ENCODE measurements around the gene GPX8. TPM values are rescaled to one million over a fixed set of nuclear protein-coding genes. Genes with fewer than 3 reads are reported as not detected.

The GPX8 gene
- total RNA-seq, 4 donors from 2014 or later: 10.6 to 117 (median 41.9) TPM

DNA sequence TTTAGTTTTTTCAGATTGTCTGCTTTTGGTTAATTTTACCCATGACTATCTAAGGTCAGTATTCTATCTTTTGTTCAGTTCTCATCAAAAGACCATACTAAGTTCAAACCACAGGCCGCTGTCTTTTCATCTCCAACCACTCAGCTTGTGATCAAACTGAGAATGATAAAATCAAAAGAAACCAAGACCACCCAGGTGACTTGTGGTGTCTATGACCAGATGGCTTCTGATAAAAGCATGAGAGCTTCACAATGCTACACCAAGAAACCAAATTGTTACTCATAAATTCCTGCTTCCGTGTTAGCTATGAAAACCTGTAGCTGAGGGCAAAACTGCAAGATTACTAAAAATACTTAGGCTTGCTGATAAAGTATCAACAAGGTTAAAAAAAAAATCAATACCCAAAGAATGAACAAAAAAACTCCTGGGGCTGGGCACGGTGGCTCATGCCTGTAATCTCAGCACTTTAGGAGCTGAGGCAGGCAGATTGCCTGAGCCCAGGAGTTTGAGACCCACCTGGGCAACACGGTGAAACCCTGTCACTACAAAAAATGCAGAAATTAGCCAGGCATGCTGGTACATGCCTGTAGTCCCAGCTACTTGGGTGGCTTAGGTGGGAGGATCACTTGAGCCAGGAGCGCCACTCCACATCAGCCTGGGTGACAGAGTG, 25.8 kb upstream of the GPX8 start:
- H3K27me3 ChIP-seq: no peaks in the 10 kb centered on the region
- no peak overlapping the region for H3K4me3 ChIP-seq
- intact Hi-C loops (cut with DNase I; ENCODE audit: low total_unique reads): no loop called here
- H3K36me3 ChIP-seq: no peaks in the 10 kb centered on the region
- H3K4me1 ChIP-seq: no peaks in the 10 kb centered on the region
- no peak for TF ChIP-seq POLR2A (IDR thresholded peaks at IDR 0.05)
- TF ChIP-seq CTCF (IDR thresholded peaks at IDR 0.05): no peak
- DNase-seq: no peak
- no peaks in the 10 kb centered on the region for H3K9me3 ChIP-seq
- H3K27ac ChIP-seq: no peak overlapping the region

GRCh38 chr5:55136521-55136920, 23.4 kb upstream of the GPX8 start:
- Histone ChIP-seq H3K36me3 (no peaks in the 10 kb centered on the region), H3K4me1 (no peaks in the 10 kb centered on the region), H3K4me3 (no peak overlapping the region), H3K9me3 (no peaks in the 10 kb centered on the region), H3K27ac (no peak overlapping the region), H3K27me3 (no peaks in the 10 kb centered on the region)
- TF ChIP-seq POLR2A (IDR thresholded peaks at IDR 0.05) (no peak), CTCF (IDR thresholded peaks at IDR 0.05) (no peak)
- intact Hi-C loops (cut with DNase I; ENCODE audit: low total_unique reads): no loop called here
- DNase-seq: no peak

DNA sequence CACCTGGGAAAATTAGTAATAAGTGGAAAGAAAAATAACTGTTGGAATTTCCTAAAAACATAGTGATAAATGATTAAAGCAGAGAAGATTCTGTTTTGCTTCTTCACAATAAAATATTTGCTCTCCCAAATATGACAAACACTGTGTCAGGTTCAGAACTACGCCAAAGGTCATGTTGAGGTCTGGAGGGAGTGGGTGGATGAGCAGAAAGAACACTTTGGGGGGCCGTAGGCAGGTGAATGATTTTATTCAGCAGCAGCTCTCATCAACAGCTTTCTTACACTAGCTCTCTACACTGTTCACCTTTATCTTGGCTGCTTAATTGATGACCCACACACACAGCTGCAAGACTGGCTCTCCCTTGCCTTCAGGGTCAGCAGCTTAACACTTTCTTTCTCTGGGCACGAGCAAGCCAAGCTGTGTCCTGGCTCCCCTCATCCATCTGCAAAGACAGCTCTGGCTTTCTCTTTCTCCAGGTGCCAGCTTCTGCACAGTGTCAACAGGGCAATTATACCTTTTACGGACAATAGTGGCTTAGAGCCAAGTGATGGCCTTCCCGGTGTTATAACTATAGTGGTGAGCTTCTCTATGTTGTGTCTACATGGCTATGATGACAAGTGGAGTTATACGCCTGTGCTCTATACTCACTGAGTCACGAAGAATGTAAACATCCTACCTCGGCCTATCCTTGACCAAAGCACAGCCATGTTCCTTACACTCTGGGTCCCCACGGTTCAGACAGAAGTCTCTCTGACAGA, 18.9 kb upstream of the GPX8 start:
- TF ChIP-seq CTCF (IDR thresholded peaks at IDR 0.05) (no peak), POLR2A (IDR thresholded peaks at IDR 0.05) (no peak)
- H3K4me1 ChIP-seq: no peaks in the 10 kb centered on the region
- no peaks in the 10 kb centered on the region for H3K9me3 ChIP-seq
- H3K27ac ChIP-seq: no peak overlapping the region
- H3K36me3 ChIP-seq: no peaks in the 10 kb centered on the region
- intact Hi-C loops (cut with DNase I; ENCODE audit: low total_unique reads): no loop called here
- no peaks in the 10 kb centered on the region for H3K27me3 ChIP-seq
- no peak for DNase-seq
- H3K4me3 ChIP-seq: no peak overlapping the region

DNA sequence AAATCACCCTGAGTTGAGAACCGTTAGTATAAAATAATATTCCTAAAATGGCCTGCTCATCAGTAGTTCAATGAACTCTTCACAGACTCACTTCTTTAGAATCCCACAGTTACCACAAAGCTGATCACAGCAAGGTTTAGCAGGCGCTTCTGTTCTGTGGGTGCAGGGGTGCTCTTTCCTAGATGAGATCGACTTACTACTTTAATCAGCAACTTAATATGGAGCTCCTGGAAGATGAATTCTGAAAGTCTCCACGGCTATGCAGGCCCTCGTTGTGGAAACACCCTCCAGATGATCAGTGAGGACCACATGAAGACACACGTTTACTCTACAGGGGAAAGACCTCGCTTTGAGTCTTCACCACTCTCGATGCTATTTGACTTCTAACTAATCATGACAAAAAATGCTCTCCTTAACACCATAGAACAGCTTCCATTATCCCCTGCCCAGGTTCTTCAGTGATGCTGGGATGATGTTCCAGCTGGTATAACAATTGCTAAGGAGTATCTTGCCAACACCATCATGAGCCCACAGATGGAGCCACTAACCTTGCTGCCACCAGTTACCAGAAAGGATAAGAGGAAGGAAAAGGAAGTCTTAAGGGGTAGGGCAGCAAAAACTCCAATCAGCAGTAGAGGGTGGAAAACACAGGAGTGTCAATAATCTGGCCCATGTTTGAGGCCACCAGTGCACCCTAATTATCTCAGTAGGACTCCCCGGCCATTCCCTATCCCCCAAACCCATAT, 17.9 kb upstream of the GPX8 start:
- no peaks in the 10 kb centered on the region for H3K9me3 ChIP-seq
- no peak for TF ChIP-seq POLR2A (IDR thresholded peaks at IDR 0.05)
- no peak for DNase-seq
- H3K4me1 ChIP-seq: no peaks in the 10 kb centered on the region
- no peak overlapping the region for H3K4me3 ChIP-seq
- no peak overlapping the region for H3K27ac ChIP-seq
- H3K27me3 ChIP-seq: no peaks in the 10 kb centered on the region
- intact Hi-C loops (cut with DNase I; ENCODE audit: low total_unique reads): no loop called here
- H3K36me3 ChIP-seq: no peaks in the 10 kb centered on the region

GRCh38 chr5:55143624-55144023, 16.3 kb upstream of the GPX8 start:
- Histone ChIP-seq H3K27ac (no peak overlapping the region), H3K36me3 (no peaks in the 10 kb centered on the region), H3K9me3 (no peaks in the 10 kb centered on the region), H3K4me3 (no peak overlapping the region), H3K27me3 (peaks cover 0 to 4% of the 10 kb centered on the region in 2 donors), H3K4me1 (no peaks in the 10 kb centered on the region)
- DNase-seq: no peak
- intact Hi-C loops (cut with DNase I; ENCODE audit: low total_unique reads): no loop called here
- no peak for TF ChIP-seq POLR2A (IDR thresholded peaks at IDR 0.05)
- TF ChIP-seq CTCF (IDR thresholded peaks at IDR 0.05): no peak
